ENCODE measurements around the gene NAV2.

NAV2 gene

GRCh38 chr11:19785265-19785664 lies 72.6 kb downstream of the NAV2 start:
- no peak for DNase-seq

GRCh38 chr11:19786644-19787043 lies 74.0 kb downstream of the NAV2 start:
- no peak for DNase-seq

GRCh38 chr11:19788435-19788834 lies 75.8 kb downstream of the NAV2 start:
- no peak for DNase-seq

GRCh38 chr11:19789245-19789644 lies 76.6 kb downstream of the NAV2 start:
- DNase-seq: no peak

GRCh38 chr11:19789835-19790710 lies 77.4 kb downstream of the NAV2 start:
- DNase-seq: no peak

- no peak for DNase-seq
Observed at GRCh38 chr11:19790831-19791552, 78.4 kb downstream of the NAV2 start.

- DNase-seq: no peak
Observed at GRCh38 chr11:19792510-19792909, 79.9 kb downstream of the NAV2 start.

- no peak for DNase-seq
Observed at GRCh38 chr11:19793326-19793725, 80.7 kb downstream of the NAV2 start.

GRCh38 chr11:19794161-19794560 lies 81.5 kb downstream of the NAV2 start:
- DNase-seq: no peak

- DNase-seq: no peak
Observed at GRCh38 chr11:19795082-19795481, 82.4 kb downstream of the NAV2 start.

GRCh38 chr11:19800162-19800561 lies 87.5 kb downstream of the NAV2 start:
- DNase-seq: no peak

- DNase-seq: no peak
Observed at GRCh38 chr11:19800714-19801519, 88.3 kb downstream of the NAV2 start.

- no peak for DNase-seq
Observed at GRCh38 chr11:19802773-19803293, 90.2 kb downstream of the NAV2 start.

- no peak for DNase-seq
Observed at GRCh38 chr11:19803506-19803998, 90.9 kb downstream of the NAV2 start.

GRCh38 chr11:19805376-19805775 lies 92.7 kb downstream of the NAV2 start:
- DNase-seq: no peak

- DNase-seq: no peak
Observed at GRCh38 chr11:19805827-19806226, 93.2 kb downstream of the NAV2 start.

GRCh38 chr11:19806251-19806650 lies 93.6 kb downstream of the NAV2 start:
- no peak for DNase-seq

GRCh38 chr11:19808076-19808911 lies 95.7 kb downstream of the NAV2 start:
- no peak for DNase-seq

- DNase-seq: no peak
Observed at GRCh38 chr11:19810852-19811251, 98.2 kb downstream of the NAV2 start.

- no peak for DNase-seq
Observed at GRCh38 chr11:19811380-19811779, 98.7 kb downstream of the NAV2 start.

GRCh38 chr11:19812096-19812495 lies 99.5 kb downstream of the NAV2 start:
- no peak for DNase-seq

GRCh38 chr11:19812710-19813109 lies 100.1 kb downstream of the NAV2 start:
- DNase-seq: no peak

Measured in HCEC 1CT (cell line).